Stimulated activated CD4-positive, alpha-beta T cell treated with anti-CD3 and anti-CD28 coated beads, Interleukin-4, amount 100 ng/mL, for 24 hours (primary cell): Measurements from ENCODE around the gene MYL10.

ENCODE experiments used
- DNase-seq: peaks from one replicate; pipeline ENCODE4 v3.0.0-alpha.2; 2020

Gene MYL10

DNA sequence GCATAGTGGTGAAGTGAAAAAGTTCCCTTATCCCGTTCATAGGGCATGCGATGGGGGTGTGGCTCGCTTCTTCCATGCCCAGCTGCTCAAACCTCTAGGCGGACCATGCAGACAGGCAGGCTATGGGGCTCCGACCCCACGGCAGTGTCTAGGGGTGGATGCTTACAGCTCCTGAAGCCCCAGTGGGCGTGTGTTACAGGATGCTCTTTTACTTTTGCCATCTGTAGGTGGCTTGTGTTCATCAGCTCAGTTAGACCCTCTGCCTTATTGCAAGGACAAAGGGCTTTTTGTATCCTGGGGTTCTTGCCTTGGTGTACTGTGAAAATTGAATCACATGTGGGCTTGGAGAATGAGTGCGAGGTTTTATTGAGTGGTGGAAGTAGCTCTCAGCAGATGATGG is at the start of gene MYL10:
Gene MYL10, minus strand, starts transcription at position 126 of the 400 bp plus-strand sequence. CDS start 178 bp downstream, outside the sequence.
- DNase-seq, result no peak

DNA sequence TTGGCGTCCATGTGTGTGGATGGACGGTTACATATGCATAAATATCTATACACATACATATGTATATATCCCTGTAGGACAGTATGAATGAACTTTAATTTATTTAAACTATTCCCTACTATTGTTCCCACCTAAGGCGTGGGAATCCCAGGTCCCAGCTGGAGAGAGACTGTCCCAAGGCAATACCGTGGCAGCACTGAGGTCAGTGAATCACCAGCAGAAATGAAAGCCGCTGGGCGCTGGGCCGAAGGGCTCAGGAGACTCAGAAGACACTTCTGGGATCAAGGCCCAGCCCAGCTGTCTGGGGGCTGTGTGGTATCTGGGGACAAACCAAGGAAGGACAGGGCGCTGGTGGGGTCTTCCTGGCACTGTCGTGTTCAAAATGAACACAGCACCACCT is 49.6 kb upstream of the MYL10 start:
- DNase-seq, result no peak

DNA sequence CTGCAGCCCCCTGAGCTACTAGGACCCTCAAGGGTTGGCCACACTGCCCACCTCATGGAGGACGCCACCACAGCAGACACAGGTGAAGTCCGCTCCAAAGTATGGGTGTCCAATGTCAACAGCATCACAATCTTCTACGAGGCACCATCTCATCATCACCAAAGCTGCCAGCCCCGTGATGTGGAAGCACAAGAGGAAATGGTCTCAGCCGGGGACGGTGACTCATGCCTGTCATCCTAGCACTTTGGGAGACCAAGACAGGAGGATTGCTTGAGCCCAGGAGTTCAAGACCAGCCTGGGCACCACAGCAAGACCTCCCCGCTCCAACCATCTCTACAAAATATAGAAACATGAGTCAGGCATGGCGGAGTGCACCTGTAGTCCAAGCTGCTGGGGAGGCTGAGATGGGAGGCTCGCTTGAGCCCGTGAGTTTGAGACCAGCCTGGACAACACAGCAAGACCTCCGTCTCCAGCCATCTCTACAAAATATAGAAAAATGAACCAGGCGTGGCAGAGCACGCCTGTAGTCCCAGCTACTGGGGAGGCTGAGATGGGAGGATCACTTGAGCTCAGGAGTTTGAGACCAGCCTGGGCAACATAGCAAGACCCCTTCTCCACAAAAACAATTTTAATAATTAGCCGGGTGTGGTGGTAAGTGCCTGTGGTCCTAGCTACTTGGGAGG is 48.8 kb upstream of the MYL10 start:
- no peak for DNase-seq

DNA sequence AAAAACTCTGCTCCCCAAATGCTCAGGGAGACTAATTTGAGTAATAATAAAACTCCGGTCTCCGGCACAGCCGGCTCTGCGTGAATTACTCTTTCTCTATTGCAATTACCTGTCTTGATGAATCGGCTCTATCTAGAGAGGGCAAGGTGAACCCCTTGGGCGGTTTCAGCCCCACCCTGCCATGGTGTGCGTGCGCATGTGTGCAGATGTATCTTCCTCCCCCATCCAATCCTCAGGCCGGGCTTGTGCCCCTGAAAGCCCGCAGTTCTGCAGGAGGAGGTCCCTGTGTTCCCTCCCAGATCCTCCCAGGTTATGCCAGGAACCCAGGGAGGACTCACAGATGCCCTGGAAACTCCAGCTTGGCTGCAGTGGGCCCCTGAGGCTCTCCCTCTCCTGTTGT is 48.3 kb upstream of the MYL10 start:
- DNase-seq, result no peak

DNA sequence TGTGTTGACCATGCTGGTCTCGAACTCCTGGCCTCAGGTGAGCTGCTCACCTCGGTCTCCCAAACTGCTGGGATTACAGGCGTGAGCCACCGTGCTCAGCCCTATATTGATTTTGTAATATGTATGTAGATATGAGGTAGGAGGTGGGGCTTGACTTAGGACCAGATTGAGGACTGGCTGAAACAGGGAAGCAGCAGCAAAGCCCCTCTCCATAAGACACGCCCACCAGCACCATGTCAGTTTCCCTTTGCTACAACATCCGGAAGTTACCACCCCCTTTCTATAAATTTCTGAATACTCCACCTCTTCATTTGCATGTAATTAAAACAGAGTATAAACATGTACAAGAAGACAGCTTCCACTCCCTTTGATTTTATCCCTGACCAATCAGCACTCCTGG is 47.9 kb upstream of the MYL10 start:
- DNase-seq, result no peak

DNA sequence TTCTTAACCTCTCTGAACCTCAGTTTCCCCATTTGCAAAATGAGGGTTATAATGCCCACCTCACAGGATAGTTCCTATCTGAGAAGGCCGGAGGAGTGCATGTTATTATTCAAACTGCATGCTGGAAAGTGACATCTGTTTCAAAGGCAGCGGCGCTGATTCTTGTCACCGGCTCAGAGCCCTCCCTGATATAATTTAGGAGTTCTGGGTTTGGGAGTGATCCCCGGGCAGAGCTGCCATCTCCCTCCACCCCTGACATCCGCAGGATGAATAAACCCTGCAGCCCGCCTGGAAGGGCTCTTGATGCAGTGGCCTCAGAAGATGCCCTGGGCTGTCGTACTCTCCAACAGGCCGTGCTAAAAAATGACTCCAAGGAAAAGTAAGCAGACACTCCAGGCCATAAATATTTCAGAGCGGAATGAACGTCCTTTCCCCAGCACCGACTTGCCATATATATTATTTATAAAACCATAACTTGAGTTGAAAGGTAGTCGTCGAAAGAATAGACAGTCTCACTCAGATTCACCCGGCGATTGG is 47.0 kb upstream of the MYL10 start:
- no peak for DNase-seq

DNA sequence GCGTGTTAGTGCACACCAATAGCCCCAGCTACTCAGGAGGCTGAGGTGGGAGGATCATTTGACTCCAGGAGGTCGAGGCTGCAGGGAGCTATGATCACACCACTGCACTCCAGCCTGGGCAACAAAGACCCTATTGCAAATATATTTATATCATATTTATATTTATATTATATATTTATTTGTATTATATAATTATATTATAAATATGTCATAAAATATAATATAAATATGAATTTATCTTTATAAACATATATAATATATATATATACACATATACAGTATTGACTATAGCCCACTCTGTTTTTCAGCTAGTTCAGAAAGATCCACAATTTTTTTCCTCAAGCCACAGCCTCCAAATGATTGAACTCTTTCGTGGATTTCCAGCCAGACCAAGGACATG is 45.3 kb upstream of the MYL10 start:
- DNase-seq, result no peak

DNA sequence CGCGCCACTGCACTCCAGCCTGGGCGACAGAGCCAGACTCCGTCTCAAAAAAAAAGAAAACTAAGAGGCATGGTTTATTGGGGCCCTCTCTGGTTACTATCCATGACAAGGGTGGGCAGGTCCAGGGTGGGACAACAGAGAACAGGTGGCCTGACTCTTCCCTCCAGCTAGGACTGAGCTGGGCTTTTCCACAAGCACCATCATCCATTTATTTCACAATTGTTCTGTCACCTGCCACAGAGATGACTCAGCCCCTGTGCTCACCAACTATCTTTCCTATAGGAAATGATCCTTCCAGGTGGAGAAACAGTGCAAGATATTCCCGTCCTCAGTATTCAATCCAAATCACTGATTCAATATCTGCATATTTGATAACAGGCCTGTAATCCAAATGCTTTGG is 44.9 kb upstream of the MYL10 start:
- no peak for DNase-seq

DNA sequence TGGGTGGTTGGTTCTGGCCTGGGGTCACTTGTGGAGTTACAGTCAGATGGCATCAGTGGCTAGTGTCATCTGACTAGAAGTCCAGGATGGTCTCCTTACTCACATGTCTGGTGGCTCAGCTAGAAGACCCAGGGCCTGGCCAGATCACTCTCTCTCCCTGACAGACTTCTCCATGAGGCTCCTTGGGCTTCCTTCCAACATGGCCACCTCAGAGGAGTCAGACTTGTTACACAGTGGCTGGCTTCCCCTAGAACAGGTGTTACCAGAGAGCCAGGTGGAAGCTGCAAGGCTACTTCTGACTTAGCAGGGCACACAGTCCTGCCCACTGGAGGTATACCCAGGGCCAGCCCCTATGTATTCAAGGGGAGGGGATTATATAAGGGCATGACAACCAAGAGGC is 44.2 kb upstream of the MYL10 start:
- DNase-seq, result no peak

DNA sequence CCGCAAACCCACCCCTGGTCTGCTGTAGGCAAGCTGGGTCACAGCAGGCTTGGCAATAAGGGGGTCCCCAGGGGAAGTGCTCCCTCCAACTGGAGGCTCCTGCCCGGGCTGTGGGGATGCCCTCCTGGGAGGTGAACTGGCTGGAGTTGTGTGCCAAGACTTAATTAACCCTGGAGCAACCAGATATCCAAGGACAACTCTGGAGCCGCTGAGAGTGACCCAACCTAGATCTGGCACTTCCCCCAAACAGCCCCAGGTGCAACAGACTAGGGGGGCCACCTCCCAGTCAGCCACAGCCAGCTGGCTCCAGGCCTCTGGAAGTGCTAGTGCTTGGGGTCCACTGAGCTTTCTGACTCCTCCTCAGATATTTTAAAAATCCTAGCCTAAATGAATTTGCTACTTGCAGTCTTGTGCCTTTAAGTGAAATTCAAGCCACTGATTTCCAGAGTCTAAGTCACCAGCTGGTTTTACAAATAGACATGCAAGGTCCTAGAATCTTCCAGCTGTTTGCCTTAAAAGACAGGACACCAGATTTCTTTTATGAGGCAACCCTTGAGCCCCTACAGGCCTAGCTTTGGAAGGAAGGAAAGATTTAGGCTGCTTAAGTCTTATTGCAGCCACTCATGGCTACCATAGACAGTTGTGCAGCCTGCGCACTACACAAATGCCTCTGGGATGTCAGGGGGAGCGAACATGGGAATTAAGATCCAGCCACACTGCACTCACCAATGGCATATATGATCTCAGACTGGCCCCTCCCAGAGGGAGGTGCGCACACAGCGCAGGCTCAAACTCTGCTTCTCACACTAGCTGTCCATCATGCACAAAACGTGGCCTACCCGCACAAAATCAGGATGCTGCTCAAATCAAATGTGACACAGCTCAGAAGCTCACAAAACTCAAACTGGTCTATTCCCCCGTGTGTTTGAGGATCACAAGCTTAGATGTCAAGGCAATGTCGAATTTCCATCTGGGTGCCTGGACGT is 42.6 kb upstream of the MYL10 start:
- no peak for DNase-seq

DNA sequence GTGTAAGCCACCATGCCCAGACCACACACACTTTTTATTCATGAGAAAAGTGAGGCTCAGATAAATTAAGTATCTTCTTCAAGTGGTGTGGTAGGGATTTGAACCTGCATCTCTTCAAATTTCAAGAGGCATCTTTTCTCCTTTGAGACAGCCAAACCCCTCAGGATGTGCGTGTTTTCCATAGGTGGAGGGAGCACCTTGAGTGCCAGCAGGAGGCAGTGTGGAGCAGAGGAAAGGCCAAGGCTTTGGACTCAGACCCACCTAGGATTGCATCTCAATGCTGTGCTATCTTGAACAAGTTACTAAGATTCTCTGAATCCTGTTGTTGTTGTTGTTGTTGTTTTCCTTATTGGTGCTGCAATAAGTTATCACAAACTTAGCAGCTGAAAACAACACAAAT is 40.2 kb upstream of the MYL10 start:
- DNase-seq, result no peak

DNA sequence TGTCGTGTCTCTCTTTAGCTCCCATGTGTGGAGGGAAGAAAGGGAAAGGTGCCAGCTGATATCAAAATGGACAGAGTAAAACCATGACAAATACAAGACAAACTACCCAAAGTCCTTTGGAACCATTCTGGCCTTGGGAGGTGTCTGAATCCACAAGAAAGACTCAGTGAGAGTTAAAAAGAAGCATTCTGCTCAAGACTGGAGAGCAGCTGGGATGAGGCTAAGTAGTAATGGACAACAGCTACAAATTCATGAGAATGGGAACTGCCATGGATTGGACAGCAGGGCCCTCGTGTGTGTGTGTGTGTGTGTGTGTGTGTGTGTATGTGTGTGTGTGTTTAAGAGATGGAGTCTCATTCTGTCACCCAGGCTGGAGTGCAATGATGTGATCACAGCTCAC is 39.6 kb upstream of the MYL10 start:
- DNase-seq, result no peak

DNA sequence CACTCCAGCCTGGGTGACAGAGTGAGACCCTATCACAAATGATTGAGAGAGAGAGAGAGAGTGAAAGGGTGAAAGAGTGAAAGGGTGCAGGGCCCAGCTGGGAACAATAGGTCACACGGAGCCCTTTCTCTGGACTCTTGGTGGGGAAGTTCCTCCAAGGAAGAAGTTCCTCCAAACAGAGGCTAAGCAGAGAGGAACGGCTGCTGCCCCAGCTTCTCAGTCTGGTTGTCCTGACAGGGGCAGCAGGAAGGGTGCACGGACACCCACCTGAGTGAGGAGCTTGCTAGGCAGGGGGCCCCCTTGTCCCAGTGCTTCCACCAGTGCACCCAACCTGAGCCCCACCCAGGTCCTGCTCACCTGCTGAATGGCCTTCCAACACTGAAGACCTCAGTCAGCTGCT is 38.8 kb upstream of the MYL10 start:
- DNase-seq, result no peak

DNA sequence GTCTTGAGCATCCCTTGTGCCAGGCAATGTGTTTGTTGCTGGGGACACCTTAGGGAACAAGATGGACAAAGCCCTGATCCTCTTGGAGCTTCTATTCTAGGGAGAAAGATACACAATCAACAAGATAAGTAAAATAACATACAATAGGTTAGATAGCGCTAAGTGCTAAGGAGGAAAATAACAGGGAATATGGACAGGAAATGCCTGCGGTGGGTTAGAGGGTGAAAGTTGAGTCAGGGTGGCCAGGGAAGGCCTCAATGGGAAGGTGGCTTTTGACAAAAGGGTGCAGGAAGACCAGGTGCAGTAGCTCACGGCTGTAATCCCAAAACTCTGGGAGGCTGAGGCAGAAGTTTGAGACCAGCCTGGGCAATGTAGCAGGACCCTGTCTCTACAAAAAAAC is 38.3 kb upstream of the MYL10 start:
- no peak for DNase-seq

DNA sequence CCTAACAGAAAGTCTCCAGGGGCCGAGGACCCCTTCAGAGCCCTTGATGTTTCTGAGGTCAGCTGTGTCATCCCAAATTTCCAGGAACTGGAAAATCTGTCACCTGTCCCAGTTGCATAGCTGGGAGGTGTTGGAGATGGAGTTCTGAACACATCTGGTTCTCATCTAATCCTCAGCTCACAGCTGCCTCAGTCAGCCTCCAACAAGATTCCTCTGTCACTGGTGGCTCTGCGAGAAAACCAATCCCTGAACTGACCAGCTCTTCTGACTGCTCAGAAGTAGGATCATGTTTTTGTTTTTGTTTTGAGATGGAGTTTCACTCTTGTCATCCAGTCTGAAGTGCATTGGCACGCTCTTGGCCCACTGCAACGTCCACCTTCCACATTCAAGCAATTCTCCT is 37.6 kb upstream of the MYL10 start:
- DNase-seq, result no peak

DNA sequence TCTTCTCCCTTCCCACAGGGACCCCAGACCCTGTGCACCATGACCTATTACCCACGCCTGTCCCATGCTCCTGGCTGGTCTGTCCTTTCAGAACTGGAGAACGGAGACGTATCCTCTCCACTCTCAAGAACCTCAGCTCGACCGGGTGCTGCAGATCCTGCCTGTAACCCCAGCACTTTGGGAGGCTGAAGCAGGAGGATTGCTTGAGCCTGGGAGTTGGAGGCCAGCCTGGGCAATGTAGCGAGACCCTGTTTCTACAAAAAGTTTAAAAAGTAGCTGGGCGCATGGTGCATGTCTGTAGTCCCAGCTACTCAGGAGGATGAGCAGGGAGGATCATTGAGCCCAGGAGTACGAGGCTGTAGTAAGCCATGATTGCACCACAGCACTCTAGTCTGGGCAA is 37.2 kb upstream of the MYL10 start:
- no peak for DNase-seq

DNA sequence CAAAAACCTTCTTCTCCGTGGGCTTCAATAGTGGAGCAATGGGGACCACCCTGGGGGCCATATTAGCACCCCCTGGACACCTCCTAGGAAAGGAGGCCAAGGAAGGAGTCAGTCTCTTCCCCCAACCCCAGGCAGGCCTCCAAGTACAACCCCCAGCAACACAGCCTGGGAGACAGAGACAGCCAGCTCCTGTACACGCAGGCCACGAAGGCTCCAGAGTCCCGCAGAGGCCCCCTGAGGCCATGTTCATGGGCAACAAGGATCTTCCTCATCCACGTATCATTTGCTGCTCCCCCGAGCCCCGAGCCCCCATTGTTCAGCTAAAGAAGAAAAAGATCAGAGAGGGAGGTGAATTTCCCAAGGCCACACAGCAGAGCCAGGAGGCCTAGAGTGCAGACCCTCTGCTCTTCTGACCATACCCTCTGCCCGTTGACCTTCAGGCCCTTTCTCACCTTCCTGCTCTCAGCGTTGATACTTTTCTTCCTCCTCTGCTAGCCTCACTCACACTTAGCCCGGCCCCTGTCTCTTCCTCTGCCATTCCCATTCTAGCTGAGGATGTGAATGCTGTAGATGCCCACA is 35.9 kb upstream of the MYL10 start:
- DNase-seq, result no peak

DNA sequence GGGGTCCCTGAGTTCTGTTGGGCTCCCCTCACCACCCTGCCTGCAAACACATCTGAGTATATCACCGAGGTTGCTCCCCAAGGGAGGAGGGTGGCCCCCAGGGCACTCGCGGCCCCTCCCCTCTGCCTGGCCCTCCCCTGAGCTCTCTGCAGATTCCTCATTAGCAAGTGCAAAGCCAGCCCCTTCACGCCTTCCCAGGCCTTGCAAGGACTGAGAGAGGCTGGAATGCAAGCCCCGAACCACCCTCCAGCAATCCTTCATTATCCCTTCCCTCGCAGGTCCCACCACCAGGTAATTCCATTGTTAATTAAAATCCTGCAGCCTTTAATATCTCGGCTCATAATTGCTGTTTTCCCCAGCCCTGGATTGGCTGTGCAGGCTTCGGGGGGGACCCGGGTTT is 35.3 kb upstream of the MYL10 start:
- DNase-seq, result no peak

DNA sequence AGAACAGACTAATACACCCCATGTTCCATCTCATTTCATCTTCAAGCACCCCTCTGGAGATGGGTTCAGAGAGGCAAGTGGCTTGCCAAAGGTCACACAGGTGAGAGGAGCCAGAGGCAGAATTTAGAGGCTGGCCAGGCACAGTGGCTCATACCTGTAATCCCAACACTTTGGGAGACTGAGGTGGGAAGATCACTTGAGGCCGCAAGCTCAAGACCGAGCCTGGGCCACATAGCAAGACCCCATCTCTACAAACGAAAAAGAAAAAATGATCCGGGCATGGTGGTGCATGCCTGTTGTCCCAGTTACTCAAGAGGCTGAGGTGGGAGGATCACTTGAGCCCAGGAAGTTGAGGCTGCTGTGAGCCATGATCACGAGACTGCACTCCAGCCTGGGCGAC is 34.7 kb upstream of the MYL10 start:
- no peak for DNase-seq

DNA sequence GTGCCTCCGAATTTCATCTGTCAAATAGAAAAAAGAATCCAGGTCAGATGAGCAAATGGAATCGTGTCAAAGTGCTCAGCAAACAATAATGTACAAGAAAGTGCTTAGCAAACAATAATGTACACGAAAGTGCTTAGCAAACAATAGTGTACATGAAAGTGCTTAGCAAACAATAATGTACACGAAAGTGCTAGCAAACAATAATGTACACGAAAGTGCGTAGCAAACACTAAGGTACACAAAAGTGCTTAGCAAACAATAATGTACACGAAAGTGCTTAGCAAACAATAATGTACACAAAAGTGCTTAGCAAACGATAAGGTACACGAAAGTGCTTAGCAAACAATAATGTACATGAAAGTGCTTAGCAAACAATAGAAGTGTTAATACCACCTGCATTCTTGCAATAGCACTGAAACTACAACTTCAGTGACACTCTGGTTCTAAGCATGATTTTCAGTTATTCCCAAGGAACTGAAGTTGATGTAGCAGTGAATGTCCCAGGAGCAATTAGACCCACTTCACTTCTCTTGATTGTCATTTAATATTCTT is 33.4 kb upstream of the MYL10 start:
- DNase-seq, result no peak

DNA sequence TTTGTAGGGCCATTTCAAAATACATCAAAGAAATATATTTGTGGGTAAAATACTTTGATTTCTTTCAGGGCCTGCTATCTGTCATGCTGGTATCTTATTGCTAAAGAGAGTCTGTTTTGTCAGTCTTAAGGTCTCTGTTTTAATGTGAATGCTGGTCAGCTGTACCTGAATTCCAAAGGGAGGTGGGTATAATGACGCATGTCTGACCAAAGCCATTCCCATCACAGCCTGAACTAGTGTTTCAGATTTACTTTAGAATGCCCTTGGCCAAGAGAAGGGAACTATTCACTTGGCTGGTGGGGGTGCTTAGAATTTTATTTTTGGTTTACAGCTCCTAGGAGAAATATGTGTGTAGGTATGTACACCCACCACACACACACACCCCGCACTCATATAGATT is 30.6 kb upstream of the MYL10 start:
- DNase-seq, result no peak

DNA sequence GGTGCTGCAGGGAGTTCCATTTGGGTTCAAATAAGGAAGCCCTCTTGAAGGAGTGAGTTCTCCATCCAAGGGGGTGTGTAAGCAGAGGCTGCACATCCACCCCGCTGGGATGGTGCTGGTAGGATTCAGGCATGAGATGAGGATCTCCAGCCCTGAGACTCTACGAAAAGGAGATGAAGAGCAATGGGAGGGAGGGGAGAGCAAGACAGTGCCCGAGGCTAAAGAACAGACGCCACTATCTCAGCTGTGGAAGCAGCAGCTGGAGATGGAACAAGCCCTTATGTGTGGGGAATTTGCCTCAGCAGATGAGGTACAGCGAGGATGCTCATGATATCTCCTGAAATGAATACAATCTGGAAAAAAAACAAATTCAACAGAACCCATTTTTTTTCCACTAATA is 28.1 kb upstream of the MYL10 start:
- DNase-seq, result no peak

DNA sequence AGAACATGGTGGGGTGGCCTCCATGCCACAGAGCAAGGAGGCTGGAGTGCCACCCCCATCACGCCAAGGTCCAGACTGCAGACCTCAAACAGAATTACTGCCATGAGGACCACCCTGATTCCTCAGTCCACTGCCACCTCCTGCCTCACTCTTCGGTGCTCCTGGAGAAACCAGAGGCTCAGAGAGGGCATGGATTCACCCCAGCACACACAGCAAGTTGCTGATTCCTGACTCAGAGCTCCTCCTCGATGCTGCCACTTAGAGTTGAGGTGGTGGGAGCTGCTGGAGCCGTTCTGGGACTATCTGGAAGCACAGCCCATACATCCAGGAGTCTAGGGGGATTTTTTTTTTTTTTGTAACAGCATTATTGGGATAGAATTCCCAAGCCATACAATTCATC is 22.0 kb upstream of the MYL10 start:
- no peak for DNase-seq
